B cell (primary cell): ENCODE data around the gene PTPRN2. TPM values are rescaled to one million over a fixed set of nuclear protein-coding genes. Genes with fewer than 3 reads are reported as not detected.
"Not testable (repeated sequence)": the region's sequence is repeated elsewhere in the genome, so short reads cannot be mapped to it uniquely, and the experiment has no call there.

ENCODE experiments used
- ATAC-seq: fragments of 200-7000 bp; cut with Tn5 transposase; one replicate; pipeline ENCODE4 v1.10.0; 2021; ENCODE audit warnings: low read depth, mild to moderate bottlenecking, moderate number of reproducible peaks, moderate library complexity
- CTCF ChIA-PET: fragments of 350-600 bp; sonication (Branson Sonifier 250); formaldehyde crosslinking; loops from one replicate; lab custom pipeline; 2021; ENCODE audit warnings: antibody characterized with exemption, inconsistent platforms; lab: Charles Lee
- POLR2A ChIA-PET: fragments of 350-600 bp; sonication (Branson Sonifier 250); formaldehyde crosslinking; loops from one replicate; lab custom pipeline; 2021; ENCODE audit warnings: antibody characterized with exemption; lab: Charles Lee
- DNase-seq: peaks from one replicate; pipeline ENCODE4 v3.0.0; 2013
- H2AFZ ChIP-seq: 2 replicates; pipeline ENCODE4 v1.6.1; 2012; ENCODE audit warnings: mild to moderate bottlenecking, low read depth, low read length; ENCODE audit not compliant: insufficient read depth, poor library complexity, severe bottlenecking
- H3K27ac ChIP-seq, 2 donors: 1 replicate in 1 of 2; 2 replicates in 1 of 2; pipeline ENCODE4 v1.5.1; 2012 to 2013; ENCODE audit warnings: low read length in 2 of 2, mild to moderate bottlenecking in 2 of 2, moderate library complexity in 1 of 2
- H3K27me3 ChIP-seq, 4 experiments: fragments of 200-600 bp in 1 of 4; sonication (generic) in 1 of 4; replicated peaks in 1 of 4; 1 replicate in 2 of 4; 2 replicates in 2 of 4; pipeline versions ENCODE4 v1.6.1 to v1.7.0; 2013 to 2016; ENCODE audit warnings: low read length in 3 of 4, mild to moderate bottlenecking in 2 of 4, mixed read lengths in 1 of 4, moderate library complexity in 1 of 4; ENCODE audit not compliant: insufficient read depth in 4 of 4, control insufficient read depth in 3 of 4; ENCODE audit errors: control extremely low read depth in 1 of 4
- H3K36me3 ChIP-seq, 2 experiments: replicated peaks in 1 of 2; 1 replicate in 1 of 2; 2 replicates in 1 of 2; pipeline versions ENCODE4 v1.6.1 to v1.7.1; 2013; ENCODE audit warnings: low read length in 1 of 2; ENCODE audit not compliant: insufficient read depth in 2 of 2, control insufficient read depth in 1 of 2; ENCODE audit errors: control extremely low read depth in 1 of 2, extremely low read depth in 1 of 2
- H3K4me1 ChIP-seq, 2 donors: fragments of 200-600 bp in 1 of 2; sonication (generic) in 1 of 2; 1 replicate in 1 of 2; 2 replicates in 1 of 2; pipeline versions ENCODE4 v1.5.1 to v1.6.1; 2013 to 2017; ENCODE audit warnings: low read length in 2 of 2; ENCODE audit not compliant: control insufficient read depth in 2 of 2, insufficient read depth in 2 of 2
- H3K4me2 ChIP-seq: replicated peaks from 2 replicates; pipeline ENCODE3; 2012; ENCODE audit warnings: mild to moderate bottlenecking, low read depth, low read length; ENCODE audit not compliant: poor library complexity, severe bottlenecking
- H3K4me3 ChIP-seq, 5 experiments: fragments of 200-600 bp in 1 of 5; sonication (generic) in 1 of 5; 1 replicate in 3 of 5; 2 replicates in 2 of 5; pipeline versions ENCODE4 v1.5.1 to v1.7.0; 2011 to 2016; ENCODE audit warnings: low read length in 4 of 5, mild to moderate bottlenecking in 4 of 5, low read depth in 2 of 5, control low read depth in 1 of 5, moderate library complexity in 1 of 5; ENCODE audit not compliant: insufficient read depth in 1 of 5; ENCODE audit errors: control extremely low read depth in 1 of 5, extremely low read depth in 1 of 5
- H3K79me2 ChIP-seq: fragments of 200-600 bp; sonication (generic); one replicate; pipeline ENCODE4 v1.6.0; 2016; ENCODE audit warnings: low read length; ENCODE audit not compliant: control insufficient read depth, insufficient read depth
- H3K9ac ChIP-seq: fragments of 200-600 bp; sonication (generic); 2 replicates; pipeline ENCODE4 v1.6.1; 2017; ENCODE audit warnings: mild to moderate bottlenecking, low read length, moderate library complexity
- H3K9me3 ChIP-seq, 3 donors: one replicate each; pipeline versions ENCODE4 v1.6.1 to v1.7.1; 2013; ENCODE audit warnings: low read length in 2 of 3; ENCODE audit not compliant: control insufficient read depth in 2 of 3, insufficient read depth in 1 of 3; ENCODE audit errors: control extremely low read depth in 1 of 3
- H4K20me1 ChIP-seq: 2 replicates; pipeline ENCODE4 v1.6.0; 2012; ENCODE audit warnings: mild to moderate bottlenecking, low read length; ENCODE audit not compliant: insufficient read depth, control insufficient read depth, poor library complexity, severe bottlenecking
- H3K27ac Mint-ChIP-seq: one replicate; pipeline ENCODE4 v1.8.0; 2021; ENCODE audit warnings: mixed read lengths
- H3K27me3 Mint-ChIP-seq: one replicate; pipeline ENCODE4 v1.8.0; 2021; ENCODE audit warnings: mixed read lengths
- H3K4me1 Mint-ChIP-seq: one replicate; pipeline ENCODE4 v1.8.0; 2021; ENCODE audit warnings: mixed read lengths
- H3K4me3 Mint-ChIP-seq: one replicate; pipeline ENCODE4 v1.8.0; 2021; ENCODE audit warnings: mixed read lengths
- H3K9me3 Mint-ChIP-seq: one replicate; pipeline ENCODE4 v1.8.0; 2022; ENCODE audit warnings: mixed read lengths; ENCODE audit not compliant: insufficient read depth
- CTCF ChIP-seq: fragments of 200-600 bp; IDR thresholded peaks from one replicate; pipeline ENCODE4 v1.8.0; 2022; ENCODE audit warnings: antibody characterized with exemption, mild to moderate bottlenecking
- EZH2 ChIP-seq: IDR thresholded peaks from 2 replicates; pipeline ENCODE4 v1.6.1; 2012; ENCODE audit warnings: borderline replicate concordance, low read depth, mild to moderate bottlenecking, moderate library complexity, low read length; ENCODE audit not compliant: insufficient read depth, poor library complexity, severe bottlenecking
- WGBS: methylation state at CpG from one replicate; pipeline ENCODE4 v1.1.5; 2013; ENCODE audit warnings: missing lambda C conversion rate; ENCODE audit not compliant: insufficient coverage; 5-methylcytosine and 5-hydroxymethylcytosine counted together
- intact Hi-C: fragments of 100-400 bp; cut with micrococcal nuclease; formaldehyde crosslinking; loops from one replicate; pipeline ENCODE4 v1.10.0; 2022
- polyA plus RNA-seq: library from polyadenylated mRNA; depleted of rRNA; stranded (reverse); fragments of >200 nt; gene quantifications from 2 replicates; pipeline ENCODE4 v1.2.3, GENCODE V29; 2012
- total RNA-seq, 2 donors: library from RNA; stranded (reverse); fragments of 120-200 nt in 1 of 2; gene quantifications; 1 replicate in 1 of 2; 2 replicates in 1 of 2; pipeline versions ENCODE4 v1.2.3 to v1.2.4, GENCODE V29; 2013 to 2022

Gene PTPRN2
- total and polyA plus RNA-seq, 2 donors (not counting 1 experiment from before 2014, with no cell fraction given): 2.0 to 5.0 TPM

DNA sequence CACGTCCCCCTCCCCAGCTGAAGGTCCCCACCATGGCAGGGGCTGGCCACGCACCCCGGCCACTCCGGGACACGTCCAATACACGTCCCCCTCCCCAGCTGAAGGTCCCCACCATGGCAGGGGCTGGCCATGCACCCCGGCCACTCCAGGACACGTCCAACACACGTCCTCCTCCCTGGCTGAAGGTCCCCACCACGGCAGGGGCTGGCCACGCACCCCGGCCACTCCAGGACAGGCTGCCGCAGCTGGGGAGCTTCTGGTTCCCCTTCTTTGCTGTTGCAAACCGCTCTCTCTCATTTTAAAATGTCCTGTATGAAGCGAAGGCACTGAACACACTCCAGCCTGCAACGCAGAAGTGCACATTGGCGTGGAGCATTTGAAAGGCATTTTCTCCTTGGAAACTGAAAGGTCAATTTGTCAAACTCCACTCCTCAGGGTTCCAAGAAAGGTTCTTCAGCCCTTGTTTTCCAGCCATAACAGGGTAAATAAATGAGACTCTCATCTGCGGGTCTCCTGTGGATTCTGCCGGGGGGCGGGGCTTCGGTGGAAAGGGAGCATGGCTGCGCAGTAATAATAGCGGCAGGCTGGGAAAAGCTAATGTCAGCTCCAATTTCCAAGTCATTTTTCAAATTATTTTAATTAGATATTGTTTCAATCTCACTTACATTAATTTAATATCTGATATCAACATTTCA lies 670.5 kb downstream of the PTPRN2 start:
- ChIA-PET CTCF (no interaction called here), POLR2A (no interaction called here)
- Histone ChIP-seq H3K9ac (no peak overlapping the region), H3K4me1 (no peaks in the 10 kb centered on the region), H3K4me2 (no peak overlapping the region), H3K79me2 (no peaks in the 10 kb centered on the region), H3K9me3 (peaks cover 1 to 26% (median 6%) of the 10 kb centered on the region in 3 donors), H3K27ac (no peak overlapping the region), H3K27me3 (no peaks in the 10 kb centered on the region), H3K4me3 (no peak overlapping the region), H4K20me1 (no peaks in the 10 kb centered on the region), H2AFZ (no peak overlapping the region), H3K36me3 (no peaks in the 10 kb centered on the region)
- Mint-ChIP-seq H3K27ac (no peak overlapping the region), H3K9me3 (peaks cover 8% of the 10 kb centered on the region), H3K27me3 (no peaks in the 10 kb centered on the region), H3K4me3 (no peak overlapping the region), H3K4me1 (no peaks in the 10 kb centered on the region)
- no peak for TF ChIP-seq CTCF
- no peak for TF ChIP-seq EZH2
- intact Hi-C loops: no loop called here
- ATAC-seq (no peak), DNase-seq (no peak)
- 90% methylated on average over 16 of the region's 23 CpGs for WGBS

GRCh38 chr7:157910446-157910845 lies 677.2 kb downstream of the PTPRN2 start:
- H3K4me3 Mint-ChIP-seq: no peak overlapping the region
- no peaks in the 10 kb centered on the region for H3K36me3 ChIP-seq
- no peak overlapping the region for H3K27ac Mint-ChIP-seq
- WGBS: 97% methylated on average over 31 of the region's 35 CpGs
- no peak overlapping the region for H3K4me2 ChIP-seq
- no peak overlapping the region for H3K27ac ChIP-seq
- H3K4me3 ChIP-seq: no peak overlapping the region
- H3K9me3 ChIP-seq: peaks cover 1 to 32% (median 6%) of the 10 kb centered on the region in 3 donors
- H3K4me1 Mint-ChIP-seq: no peaks in the 10 kb centered on the region
- no peaks in the 10 kb centered on the region for H3K27me3 Mint-ChIP-seq
- ChIA-PET CTCF (no interaction called here), POLR2A (no interaction called here)
- no peaks in the 10 kb centered on the region for H3K4me1 ChIP-seq
- H2AFZ ChIP-seq: no peak overlapping the region
- no peak overlapping the region for H3K9ac ChIP-seq
- DNase-seq (no peak), ATAC-seq (no peak)
- TF ChIP-seq CTCF (no peak), EZH2 (no peak)
- no peaks in the 10 kb centered on the region for H3K27me3 ChIP-seq
- no peaks in the 10 kb centered on the region for H4K20me1 ChIP-seq
- no peaks in the 10 kb centered on the region for H3K79me2 ChIP-seq
- intact Hi-C loops: no loop called here
- peaks cover 7% of the 10 kb centered on the region for H3K9me3 Mint-ChIP-seq

- H2AFZ ChIP-seq, CTCF ChIA-PET, H3K36me3 ChIP-seq, ATAC-seq, H3K27ac ChIP-seq, POLR2A ChIA-PET, H3K4me1 Mint-ChIP-seq, H4K20me1 ChIP-seq, H3K4me3 Mint-ChIP-seq, H3K27ac Mint-ChIP-seq, H3K9me3 Mint-ChIP-seq, H3K9ac ChIP-seq, H3K27me3 Mint-ChIP-seq, H3K79me2 ChIP-seq, H3K4me2 ChIP-seq, DNase-seq, intact Hi-C loops, H3K27me3 ChIP-seq, H3K4me3 ChIP-seq, H3K4me1 ChIP-seq: not testable (repeated sequence)
- WGBS: 96% methylated on average over 38 of the region's 43 CpGs
- peaks cover 1 to 29% (median 4%) of the 10 kb centered on the region in 3 donors for H3K9me3 ChIP-seq
Observed at GRCh38 chr7:157910045-157910444, 677.6 kb downstream of the PTPRN2 start.
